Upper lobe of left lung (tissue), 4 donors: ENCODE measurements around the gene GRIN2A.

Experiments
- POLR2A ChIP-seq, 4 donors: fragments of 450-650 bp; IDR thresholded peaks; one replicate each; pipeline ENCODE4 v1.5.1; 2016 to 2017; ENCODE audit warnings: antibody characterized with exemption in 4 of 4, mild to moderate bottlenecking in 2 of 4
- TF ChIP-seq, protein P1 (sequence below), 6 experiments: fragments of 450-650 bp in 4 of 6; fragments of 200-600 bp in 2 of 6; sonication (generic) in 2 of 6; IDR thresholded peaks; one replicate each; pipeline ENCODE4 v1.5.1; 2016 to 2019; ENCODE audit warnings: antibody characterized with exemption in 6 of 6

GRCh38 chr16:10182222-10183053, at the start of gene GRIN2A:
- TF ChIP-seq, protein P1, sequence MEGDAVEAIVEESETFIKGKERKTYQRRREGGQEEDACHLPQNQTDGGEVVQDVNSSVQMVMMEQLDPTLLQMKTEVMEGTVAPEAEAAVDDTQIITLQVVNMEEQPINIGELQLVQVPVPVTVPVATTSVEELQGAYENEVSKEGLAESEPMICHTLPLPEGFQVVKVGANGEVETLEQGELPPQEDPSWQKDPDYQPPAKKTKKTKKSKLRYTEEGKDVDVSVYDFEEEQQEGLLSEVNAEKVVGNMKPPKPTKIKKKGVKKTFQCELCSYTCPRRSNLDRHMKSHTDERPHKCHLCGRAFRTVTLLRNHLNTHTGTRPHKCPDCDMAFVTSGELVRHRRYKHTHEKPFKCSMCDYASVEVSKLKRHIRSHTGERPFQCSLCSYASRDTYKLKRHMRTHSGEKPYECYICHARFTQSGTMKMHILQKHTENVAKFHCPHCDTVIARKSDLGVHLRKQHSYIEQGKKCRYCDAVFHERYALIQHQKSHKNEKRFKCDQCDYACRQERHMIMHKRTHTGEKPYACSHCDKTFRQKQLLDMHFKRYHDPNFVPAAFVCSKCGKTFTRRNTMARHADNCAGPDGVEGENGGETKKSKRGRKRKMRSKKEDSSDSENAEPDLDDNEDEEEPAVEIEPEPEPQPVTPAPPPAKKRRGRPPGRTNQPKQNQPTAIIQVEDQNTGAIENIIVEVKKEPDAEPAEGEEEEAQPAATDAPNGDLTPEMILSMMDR (IDR thresholded peaks at IDR 0.05) = no peak
- no peak for TF ChIP-seq POLR2A (IDR thresholded peaks at IDR 0.05)
